ENCODE measurements around the gene ZFR2. TPM values are rescaled to one million over a fixed set of nuclear protein-coding genes. Genes with fewer than 3 reads are reported as not detected.

ZFR2 gene
- total RNA-seq, 2 experiments from 2014 or later, result 0.37 TPM; not detected in 1

- Mint-ChIP-seq H3K36me3 (ENCODE audit: low read depth) (no peaks in the 10 kb centered on the region), H3K4me1 (no peaks in the 10 kb centered on the region), H3K27me3 (peaks cover 17% of the 10 kb centered on the region), H3K4me3 (no peak overlapping the region), H3K27ac (no peak overlapping the region), H3K9me3 (no peaks in the 10 kb centered on the region)
- ChIA-PET POLR2A (no interaction called here), CTCF (no interaction called here)
- no peak for DNase-seq
These were observed 5.9 kb downstream of the ZFR2 start for GRCh38 chr19:3862826-3863500.

- no peaks in the 10 kb centered on the region for H3K9me3 Mint-ChIP-seq
- ChIA-PET CTCF (no interaction called here), POLR2A (no interaction called here)
- H3K4me3 Mint-ChIP-seq, result no peak overlapping the region
- H3K27ac Mint-ChIP-seq, result no peak overlapping the region
- H3K36me3 Mint-ChIP-seq (ENCODE audit: low read depth), result no peaks in the 10 kb centered on the region
- no peaks in the 10 kb centered on the region for H3K27me3 Mint-ChIP-seq
- H3K4me1 Mint-ChIP-seq, result no peaks in the 10 kb centered on the region
- no peak for DNase-seq
These were observed 8.3 kb downstream of the ZFR2 start for GRCh38 chr19:3860499-3860898.

GRCh38 chr19:3857449-3858003, 11.3 kb downstream of the ZFR2 start:
- ChIA-PET CTCF (interaction anchor here (0.7 kb wide), 1 partner anchor 832 kb away, joined by 3 read pairs; no protein-coding TSS in a partner anchor), POLR2A (no interaction called here)
- no peak overlapping the region for H3K4me3 Mint-ChIP-seq
- no peaks in the 10 kb centered on the region for H3K4me1 Mint-ChIP-seq
- H3K9me3 Mint-ChIP-seq, result no peaks in the 10 kb centered on the region
- DNase-seq, result no peak
- H3K27ac Mint-ChIP-seq, result no peak overlapping the region
- H3K27me3 Mint-ChIP-seq, result no peaks in the 10 kb centered on the region
- no peaks in the 10 kb centered on the region for H3K36me3 Mint-ChIP-seq (ENCODE audit: low read depth)

GRCh38 chr19:3855320-3855719, 13.5 kb downstream of the ZFR2 start:
- Mint-ChIP-seq H3K4me1 (no peaks in the 10 kb centered on the region), H3K36me3 (ENCODE audit: low read depth) (peaks cover 3% of the 10 kb centered on the region), H3K4me3 (no peak overlapping the region), H3K9me3 (peaks cover 7% of the 10 kb centered on the region), H3K27me3 (no peaks in the 10 kb centered on the region), H3K27ac (no peak overlapping the region)
- POLR2A ChIA-PET, result no interaction called here
- CTCF ChIA-PET, result no interaction called here
- DNase-seq, result no peak

GRCh38 chr19:3852614-3853254, 16.1 kb downstream of the ZFR2 start:
- Mint-ChIP-seq H3K9me3 (peaks cover 9% of the 10 kb centered on the region), H3K36me3 (ENCODE audit: low read depth) (peaks cover 3% of the 10 kb centered on the region), H3K4me1 (no peaks in the 10 kb centered on the region), H3K27me3 (no peaks in the 10 kb centered on the region), H3K4me3 (no peak overlapping the region), H3K27ac (no peak overlapping the region)
- POLR2A ChIA-PET, result no interaction called here
- DNase-seq, result no peak
- CTCF ChIA-PET, result interaction anchor here (0.6 to 0.7 kb wide), 2 partner anchors 140 to 1001 kb away, joined by 3 read pairs; no protein-coding TSS in a partner anchor

- ChIA-PET CTCF (interaction anchor here (0.7 kb wide), 1 partner anchor 1000 kb away, joined by 3 read pairs; no protein-coding TSS in a partner anchor), POLR2A (no interaction called here)
- H3K27me3 Mint-ChIP-seq, result no peaks in the 10 kb centered on the region
- peaks cover 9% of the 10 kb centered on the region for H3K9me3 Mint-ChIP-seq
- no peaks in the 10 kb centered on the region for H3K4me1 Mint-ChIP-seq
- no peak overlapping the region for H3K4me3 Mint-ChIP-seq
- H3K27ac Mint-ChIP-seq, result no peak overlapping the region
- peaks cover 3% of the 10 kb centered on the region for H3K36me3 Mint-ChIP-seq (ENCODE audit: low read depth)
- DNase-seq, result no peak
These were observed 16.7 kb downstream of the ZFR2 start for GRCh38 chr19:3852177-3852511.

- Mint-ChIP-seq H3K9me3 (peaks cover 9% of the 10 kb centered on the region), H3K27ac (no peak overlapping the region), H3K27me3 (no peaks in the 10 kb centered on the region), H3K4me3 (no peak overlapping the region), H3K36me3 (ENCODE audit: low read depth) (peaks cover 3% of the 10 kb centered on the region), H3K4me1 (no peaks in the 10 kb centered on the region)
- DNase-seq, result no peak
- POLR2A ChIA-PET, result no interaction called here
- CTCF ChIA-PET, result interaction anchor here (0.7 kb wide), 1 partner anchor 1000 kb away, joined by 3 read pairs; no protein-coding TSS in a partner anchor
These were observed 17.3 kb downstream of the ZFR2 start for GRCh38 chr19:3851254-3852176.

- peaks cover 3% of the 10 kb centered on the region for H3K36me3 Mint-ChIP-seq (ENCODE audit: low read depth)
- H3K4me1 Mint-ChIP-seq, result no peaks in the 10 kb centered on the region
- peaks cover 9% of the 10 kb centered on the region for H3K9me3 Mint-ChIP-seq
- DNase-seq, result no peak
- ChIA-PET CTCF (no interaction called here), POLR2A (no interaction called here)
- peaks cover 1% of the 10 kb centered on the region for H3K27me3 Mint-ChIP-seq
- no peak overlapping the region for H3K27ac Mint-ChIP-seq
- no peak overlapping the region for H3K4me3 Mint-ChIP-seq
These were observed 18.4 kb downstream of the ZFR2 start for GRCh38 chr19:3850320-3850972.

- no peak overlapping the region for H3K27ac Mint-ChIP-seq
- peaks cover 9% of the 10 kb centered on the region for H3K9me3 Mint-ChIP-seq
- no peaks in the 10 kb centered on the region for H3K4me1 Mint-ChIP-seq
- POLR2A ChIA-PET, result no interaction called here
- peaks cover 3% of the 10 kb centered on the region for H3K36me3 Mint-ChIP-seq (ENCODE audit: low read depth)
- peaks cover 1% of the 10 kb centered on the region for H3K27me3 Mint-ChIP-seq
- H3K4me3 Mint-ChIP-seq, result no peak overlapping the region
- CTCF ChIA-PET, result interaction anchor here (1.2 to 1.5 kb wide), 2 partner anchors 17 to 183 kb away, joined by 3 to 6 read pairs; no protein-coding TSS in a partner anchor
- DNase-seq, result no peak
These were observed 19.1 kb downstream of the ZFR2 start for GRCh38 chr19:3849787-3850186.

- DNase-seq, result peak; percentile 54
- CTCF ChIA-PET, result interaction anchor here (0.8 to 1.5 kb wide), 4 partner anchors 17 to 183 kb away, joined by 3 to 6 read pairs (median 3); partner anchors contain the start of gene MRPL54
- H3K36me3 Mint-ChIP-seq (ENCODE audit: low read depth), result peaks cover 3% of the 10 kb centered on the region
- peaks cover 9% of the 10 kb centered on the region for H3K9me3 Mint-ChIP-seq
- H3K4me3 Mint-ChIP-seq, result no peak overlapping the region
- H3K4me1 Mint-ChIP-seq, result no peaks in the 10 kb centered on the region
- peaks cover 1% of the 10 kb centered on the region for H3K27me3 Mint-ChIP-seq
- POLR2A ChIA-PET, result no interaction called here
- no peak overlapping the region for H3K27ac Mint-ChIP-seq
These were observed 19.7 kb downstream of the ZFR2 start for GRCh38 chr19:3849092-3849491.

GRCh38 chr19:3844596-3844995, 24.2 kb downstream of the ZFR2 start:
- Mint-ChIP-seq H3K4me1 (no peaks in the 10 kb centered on the region), H3K4me3 (no peak overlapping the region), H3K9me3 (no peaks in the 10 kb centered on the region), H3K36me3 (ENCODE audit: low read depth) (no peaks in the 10 kb centered on the region), H3K27me3 (peaks cover 1% of the 10 kb centered on the region), H3K27ac (no peak overlapping the region)
- no peak for DNase-seq
- CTCF ChIA-PET, result interaction anchor here (0.6 kb wide), 1 partner anchor 18 kb away, joined by 3 read pairs; no protein-coding TSS in a partner anchor
- POLR2A ChIA-PET, result no interaction called here

- CTCF ChIA-PET, result no interaction called here
- no peak for DNase-seq
- POLR2A ChIA-PET, result no interaction called here
- Mint-ChIP-seq H3K36me3 (ENCODE audit: low read depth) (peaks cover 1% of the 10 kb centered on the region), H3K9me3 (peaks cover 6% of the 10 kb centered on the region), H3K4me3 (no peak overlapping the region), H3K4me1 (no peaks in the 10 kb centered on the region), H3K27ac (no peak overlapping the region), H3K27me3 (peaks cover 1% of the 10 kb centered on the region)
These were observed 25.9 kb downstream of the ZFR2 start for GRCh38 chr19:3842948-3843347.

Measured in activated CD4-positive, alpha-beta T cell treated with anti-CD3 and anti-CD28 coated beads, Interleukin-2, amount 10 ng/mL, durations not matched to agents 7 days and 5 days (primary cell).